ENCODE data around the gene PSMC3. TPM values are rescaled to one million over a fixed set of nuclear protein-coding genes. Genes with fewer than 3 reads are reported as not detected.

Gene PSMC3
- total and polyA plus RNA-seq, 8 donors, result 8.1 to 175 (median 131) TPM

DNA sequence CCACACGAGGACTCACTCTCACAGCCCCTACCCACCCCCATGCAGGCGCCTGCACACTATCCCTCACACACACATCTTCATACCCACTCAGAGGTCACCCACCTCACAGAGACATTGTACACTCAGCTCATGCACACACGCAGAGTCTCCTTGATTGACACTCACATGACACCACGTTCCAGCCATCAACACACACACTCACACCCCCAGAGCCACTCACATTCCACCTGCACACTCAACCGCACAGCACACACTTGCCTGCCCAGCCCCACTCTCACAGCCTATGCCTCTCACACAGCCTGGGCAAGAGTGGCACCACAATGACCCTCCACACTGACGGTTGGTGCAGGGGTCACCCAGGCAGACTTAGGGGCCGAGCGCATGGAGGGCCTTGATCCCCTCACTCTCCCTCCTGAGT lies 50.1 kb downstream of the PSMC3 start:
- 72 to 80% (median 75%) methylated on average over 8 of the region's 8 CpGs for WGBS, 5 donors
- TF ChIP-seq POLR2AphosphoS5 (IDR thresholded peaks at IDR 0.05) (no peak), EP300 (IDR thresholded peaks at IDR 0.05) (no peak), POLR2A (IDR thresholded peaks at IDR 0.05) (no peak)
- TF ChIP-seq, protein P1, sequence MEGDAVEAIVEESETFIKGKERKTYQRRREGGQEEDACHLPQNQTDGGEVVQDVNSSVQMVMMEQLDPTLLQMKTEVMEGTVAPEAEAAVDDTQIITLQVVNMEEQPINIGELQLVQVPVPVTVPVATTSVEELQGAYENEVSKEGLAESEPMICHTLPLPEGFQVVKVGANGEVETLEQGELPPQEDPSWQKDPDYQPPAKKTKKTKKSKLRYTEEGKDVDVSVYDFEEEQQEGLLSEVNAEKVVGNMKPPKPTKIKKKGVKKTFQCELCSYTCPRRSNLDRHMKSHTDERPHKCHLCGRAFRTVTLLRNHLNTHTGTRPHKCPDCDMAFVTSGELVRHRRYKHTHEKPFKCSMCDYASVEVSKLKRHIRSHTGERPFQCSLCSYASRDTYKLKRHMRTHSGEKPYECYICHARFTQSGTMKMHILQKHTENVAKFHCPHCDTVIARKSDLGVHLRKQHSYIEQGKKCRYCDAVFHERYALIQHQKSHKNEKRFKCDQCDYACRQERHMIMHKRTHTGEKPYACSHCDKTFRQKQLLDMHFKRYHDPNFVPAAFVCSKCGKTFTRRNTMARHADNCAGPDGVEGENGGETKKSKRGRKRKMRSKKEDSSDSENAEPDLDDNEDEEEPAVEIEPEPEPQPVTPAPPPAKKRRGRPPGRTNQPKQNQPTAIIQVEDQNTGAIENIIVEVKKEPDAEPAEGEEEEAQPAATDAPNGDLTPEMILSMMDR (IDR thresholded peaks at IDR 0.05), result no peak
- Histone ChIP-seq H3K27me3 (no peaks in the 10 kb centered on the region), H3K36me3 (peaks cover 0 to 15% (median 0%) of the 10 kb centered on the region in 4 donors), H3K4me3 (peak overlapping the region in 3 of 4 donors; percentile 36 to 41 (median 37)), H3K9me3 (no peaks in the 10 kb centered on the region), H3K4me1 (peaks cover 0 to 16% (median 0%) of the 10 kb centered on the region in 4 donors), H3K27ac (peak overlapping the region in 3 of 5 donors; percentile 51 to 87 (median 85))
- DNase-seq, result no peak
- intact Hi-C loops (cut with DNase I; ENCODE audit: low total_unique reads), result loop anchor here (10.0 kb wide), 1 partner anchor 69 kb away; the partner anchor contains the start of gene RAPSN

GRCh38 chr11:47375546-47376085 lies 50.6 kb downstream of the PSMC3 start:
- intact Hi-C loops (cut with DNase I; ENCODE audit: low total_unique reads), result loop anchor here (10.0 kb wide), 1 partner anchor 69 kb away; the partner anchor contains the start of gene RAPSN

DNA sequence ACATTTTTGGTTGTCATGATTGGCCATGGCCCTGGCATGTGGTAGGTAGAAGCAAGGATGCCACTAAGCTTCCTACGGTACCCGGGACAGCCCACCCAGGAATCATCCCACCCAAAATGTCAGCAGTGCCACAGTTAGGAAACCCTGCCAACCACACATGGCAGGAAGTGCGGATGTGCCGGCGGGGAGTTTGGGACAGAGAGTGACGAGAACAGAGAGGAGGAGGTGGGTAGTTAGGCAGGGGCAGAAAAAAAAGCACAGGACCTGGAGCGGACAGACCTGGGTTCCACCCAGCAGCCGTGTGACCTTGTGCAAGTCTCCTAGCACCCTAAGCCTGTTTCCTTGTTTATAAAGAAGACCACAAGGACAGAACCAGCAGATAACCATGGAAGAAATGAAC lies 51.2 kb downstream of the PSMC3 start:
- TF ChIP-seq, protein P1 (IDR thresholded peaks at IDR 0.05), result no peak
- TF ChIP-seq POLR2AphosphoS5 (IDR thresholded peaks at IDR 0.05) (no peak), EP300 (IDR thresholded peaks at IDR 0.05) (no peak), POLR2A (IDR thresholded peaks at IDR 0.05) (no peak)
- DNase-seq, result no peak
- 78 to 87% (median 82%) methylated on average over 8 of the region's 8 CpGs for WGBS, 5 donors
- peak overlapping the region in 2 of 4 donors; percentile 37 to 41 for H3K4me3 ChIP-seq
- H3K36me3 ChIP-seq, result peaks cover 0 to 15% (median 0%) of the 10 kb centered on the region in 4 donors
- peaks cover 0 to 16% (median 0%) of the 10 kb centered on the region in 4 donors for H3K4me1 ChIP-seq
- H3K27me3 ChIP-seq, result no peaks in the 10 kb centered on the region
- H3K9me3 ChIP-seq, result no peaks in the 10 kb centered on the region
- peak overlapping the region in 2 of 5 donors; percentile 15 to 87 for H3K27ac ChIP-seq
- intact Hi-C loops (cut with DNase I; ENCODE audit: low total_unique reads), result loop anchor here (10.0 kb wide), 1 partner anchor 70 kb away; the partner anchor contains the start of gene RAPSN

More at GRCh38 chr11:47375546-47376085, 50.6 kb downstream of the PSMC3 start:
- WGBS, 5 donors, result 78 to 91% (median 88%) methylated on average over 13 of the region's 13 CpGs
- Histone ChIP-seq H3K9me3 (no peaks in the 10 kb centered on the region), H3K4me3 (peak overlapping the region in 2 of 4 donors; percentile 37 to 41), H3K27ac (peak overlapping the region in 1 of 5 donors; percentile 87), H3K4me1 (peaks cover 0 to 16% (median 0%) of the 10 kb centered on the region in 4 donors), H3K27me3 (no peaks in the 10 kb centered on the region), H3K36me3 (peaks cover 0 to 15% (median 0%) of the 10 kb centered on the region in 4 donors)
- no peak for DNase-seq
- TF ChIP-seq POLR2AphosphoS5 (IDR thresholded peaks at IDR 0.05), result no peak
- TF ChIP-seq POLR2A (IDR thresholded peaks at IDR 0.05), result no peak
- TF ChIP-seq, protein P1 (IDR thresholded peaks at IDR 0.05), result no peak
- TF ChIP-seq EP300 (IDR thresholded peaks at IDR 0.05), result no peak

- Histone ChIP-seq H3K27ac (peak overlapping the region in 3 of 5 donors; percentile 15 to 87 (median 39)), H3K9me3 (no peaks in the 10 kb centered on the region), H3K36me3 (peaks cover 0 to 15% (median 0%) of the 10 kb centered on the region in 4 donors), H3K4me1 (peaks cover 0 to 16% (median 0%) of the 10 kb centered on the region in 4 donors), H3K4me3 (peak overlapping the region in 2 of 4 donors; percentile 37 to 41), H3K27me3 (no peaks in the 10 kb centered on the region)
- 60 to 95% (median 81%) methylated on average over 2 to 5 of the region's 5 CpGs for WGBS, 5 donors
- intact Hi-C loops (cut with DNase I; ENCODE audit: low total_unique reads), result loop anchor here (10.0 kb wide), 1 partner anchor 70 kb away; the partner anchor contains the start of gene RAPSN
- no peak for TF ChIP-seq POLR2AphosphoS5 (IDR thresholded peaks at IDR 0.05)
- TF ChIP-seq POLR2A (IDR thresholded peaks at IDR 0.05), result no peak
- TF ChIP-seq, protein P1 (IDR thresholded peaks at IDR 0.05), result no peak
- no peak for TF ChIP-seq EP300 (IDR thresholded peaks at IDR 0.05)
- DNase-seq, result no peak
Measured at GRCh38 chr11:47374720-47375019, 51.6 kb downstream of the PSMC3 start.

Measured in stomach (tissue), 9 donors.